Aorta (tissue), 5 donors: ENCODE data around the gene KRTAP10-1. TPM values are rescaled to one million over a fixed set of nuclear protein-coding genes. Genes with fewer than 3 reads are reported as not detected.

Experiments used
- ATAC-seq: fragments of 200-7000 bp; cut with Tn5 transposase; one replicate; pipeline ENCODE4 v1.9.1; 2022; ENCODE audit warnings: moderate library complexity; ENCODE audit not compliant: low FRiP score
- DNase-seq, 2 donors: peaks; one replicate each; pipeline ENCODE4 v3.0.0-alpha.2; 2020
- H3K27ac ChIP-seq, 2 donors: one replicate each; pipeline ENCODE4 v1.5.1; 2013; ENCODE audit warnings: low read length in 2 of 2, mild to moderate bottlenecking in 2 of 2, moderate library complexity in 2 of 2, control low read depth in 1 of 2, inconsistent platforms in 1 of 2, low read depth in 1 of 2
- H3K27me3 ChIP-seq, 2 donors: one replicate each; pipeline ENCODE4 v1.6.1; 2013; ENCODE audit warnings: control low read depth in 1 of 2, low read length in 1 of 2, mild to moderate bottlenecking in 1 of 2, moderate library complexity in 1 of 2; ENCODE audit not compliant: insufficient read depth in 2 of 2, control insufficient read depth in 1 of 2
- H3K36me3 ChIP-seq, 2 donors: one replicate each; pipeline ENCODE4 v1.6.1; 2013; ENCODE audit warnings: control low read depth in 1 of 2, low read length in 1 of 2, mild to moderate bottlenecking in 1 of 2; ENCODE audit not compliant: insufficient read depth in 2 of 2, control insufficient read depth in 1 of 2
- H3K4me1 ChIP-seq, 2 donors: one replicate each; pipeline ENCODE4 v1.6.1; 2013; ENCODE audit warnings: low read length in 2 of 2, control low read depth in 1 of 2, mild to moderate bottlenecking in 1 of 2, moderate library complexity in 1 of 2; ENCODE audit not compliant: insufficient read depth in 2 of 2, control insufficient read depth in 1 of 2
- H3K4me3 ChIP-seq, 2 donors: one replicate each; pipeline ENCODE4 v1.5.1; 2013; ENCODE audit warnings: low read length in 2 of 2, control low read depth in 1 of 2, mild to moderate bottlenecking in 1 of 2
- H3K9me3 ChIP-seq: one replicate; pipeline ENCODE4 v1.6.1; 2013; ENCODE audit warnings: mild to moderate bottlenecking, low read length; ENCODE audit not compliant: control insufficient read depth
- WGBS, 2 donors: extraction: QIAGEN DNeasy Blood & Tissue Kit; methylation state at CpG; one replicate each; pipeline ENCODE4 v1.1.7; 2013; 5-methylcytosine and 5-hydroxymethylcytosine counted together
- intact Hi-C, 2 donors: fragments of 100-400 bp; cut with DNase I; formaldehyde crosslinking; loops; one replicate each; pipeline versions ENCODE4 v1.14.2 to v1.15.0; 2022
- polyA plus RNA-seq, 2 donors: library from polyadenylated mRNA; stranded (reverse); fragments of 200-250 nt; gene quantifications; one replicate each; pipeline ENCODE4 v1.2.3, GENCODE V29; 2013
- total RNA-seq, 2 donors: library from RNA; stranded (reverse); fragmentation: NEBNext Ultra II Directional; extraction: Animal tissue kit (Norgen Biotek cat#: 25700); gene quantifications; one replicate each; pipeline ENCODE4 v1.2.1, GENCODE V29; 2021
- donor health status: healthy with polysubstance abuse.
- donor health status: Bipolar disorder and iron deficiency.
- donor health status: DM: no; HTN: no; CAD: no.
- donor health status: DM: no; HTN: no; CAD: no.
- donor health status: DM: yes; HTN: yes; CAD: no.

KRTAP10-1 gene
- total and polyA plus RNA-seq, 4 donors = not detected

GRCh38 chr21:44521301-44521927, 18.6 kb downstream of the KRTAP10-1 start:
- H3K4me3 ChIP-seq = no peak overlapping the region
- H3K27ac ChIP-seq = no peak overlapping the region
- intact Hi-C loops = no loop called here
- H3K9me3 ChIP-seq = no peaks in the 10 kb centered on the region
- H3K27me3 ChIP-seq = no peaks in the 10 kb centered on the region
- no peaks in the 10 kb centered on the region for H3K36me3 ChIP-seq
- H3K4me1 ChIP-seq = no peaks in the 10 kb centered on the region
- DNase-seq = peak in 1 of 2 donors; percentile 62
- 88 to 90% methylated on average over 22 of the region's 22 CpGs for WGBS, 2 donors
- ATAC-seq = no peak

- Histone ChIP-seq H3K4me3 (no peak overlapping the region), H3K27me3 (no peaks in the 10 kb centered on the region), H3K36me3 (no peaks in the 10 kb centered on the region), H3K4me1 (no peaks in the 10 kb centered on the region), H3K9me3 (no peaks in the 10 kb centered on the region), H3K27ac (no peak overlapping the region)
- ATAC-seq = no peak
- 83 to 84% methylated on average over 31 of the region's 31 CpGs for WGBS, 2 donors
- intact Hi-C loops = no loop called here
- DNase-seq = peak; percentile 40 to 50
These were observed 19.4 kb downstream of the KRTAP10-1 start for GRCh38 chr21:44520326-44521300.

- no peak overlapping the region for H3K4me3 ChIP-seq
- DNase-seq (peak in 1 of 2 donors; percentile 24), ATAC-seq (no peak)
- 94 to 96% methylated on average over 28 of the region's 28 CpGs for whole genome bisulfite sequencing, 2 donors
- H3K4me1 ChIP-seq = no peaks in the 10 kb centered on the region
- no peak overlapping the region for H3K27ac ChIP-seq
- H3K36me3 ChIP-seq = no peaks in the 10 kb centered on the region
- no peaks in the 10 kb centered on the region for H3K9me3 ChIP-seq
- intact Hi-C loops = loop anchor here in 1 of 2 donors (10.0 kb wide), 1 partner anchor 275 kb away; no protein-coding TSS in a partner anchor
- H3K27me3 ChIP-seq = no peaks in the 10 kb centered on the region
These were observed 20.4 kb downstream of the KRTAP10-1 start for GRCh38 chr21:44519346-44520325.

GRCh38 chr21:44518686-44519085, 21.3 kb downstream of the KRTAP10-1 start:
- Histone ChIP-seq H3K4me3 (no peak overlapping the region), H3K9me3 (no peaks in the 10 kb centered on the region), H3K36me3 (no peaks in the 10 kb centered on the region), H3K27me3 (no peaks in the 10 kb centered on the region), H3K4me1 (no peaks in the 10 kb centered on the region), H3K27ac (no peak overlapping the region)
- intact Hi-C loops = loop anchor here in 1 of 2 donors (10.0 kb wide), 1 partner anchor 276 kb away; no protein-coding TSS in a partner anchor
- WGBS, 2 donors = 66 to 68% methylated on average over 12 of the region's 12 CpGs
- DNase-seq (peak in 1 of 2 donors; percentile 25), ATAC-seq (no peak)

DNA sequence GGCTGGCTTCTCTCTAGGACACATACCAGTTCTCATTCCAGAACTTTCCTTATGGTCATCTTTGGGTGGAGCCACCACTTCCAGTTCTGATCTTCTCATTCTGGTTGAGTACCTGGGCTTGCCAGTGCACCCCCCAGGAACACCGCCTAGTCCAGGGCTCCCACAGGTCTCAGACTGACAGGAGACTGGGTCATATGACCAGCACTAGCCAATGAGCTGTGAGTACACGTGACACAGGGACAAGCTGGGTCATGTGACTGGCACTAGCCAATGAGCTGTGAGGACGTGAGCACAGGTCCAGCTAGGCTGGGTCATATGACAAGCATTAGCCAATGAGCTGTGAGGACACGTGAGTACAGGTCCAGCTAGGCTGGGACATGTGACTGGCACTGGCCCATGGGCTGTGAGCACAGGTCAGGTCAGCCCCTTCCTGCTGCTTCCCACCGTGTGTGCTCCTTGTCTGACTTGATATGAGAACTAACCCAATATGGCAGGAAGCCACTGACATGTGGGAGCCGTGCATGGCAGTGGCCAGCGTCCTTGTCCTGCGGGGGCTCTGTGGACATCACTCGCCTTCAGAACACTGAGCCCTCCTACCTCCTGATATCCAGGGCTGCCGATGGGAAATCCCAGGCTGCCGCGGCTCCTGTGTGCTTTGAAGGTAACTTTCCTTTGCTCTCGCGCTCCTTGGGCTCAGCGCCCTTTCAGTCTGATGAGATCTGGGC, 22.7 kb downstream of the KRTAP10-1 start:
- ATAC-seq (no peak), DNase-seq (peak in 1 of 2 donors; percentile 32)
- Histone ChIP-seq H3K27ac (no peak overlapping the region), H3K36me3 (no peaks in the 10 kb centered on the region), H3K27me3 (no peaks in the 10 kb centered on the region), H3K9me3 (no peaks in the 10 kb centered on the region), H3K4me3 (no peak overlapping the region), H3K4me1 (no peaks in the 10 kb centered on the region)
- WGBS, 2 donors = 81 to 84% methylated on average over 15 of the region's 15 CpGs
- intact Hi-C loops = loop anchor here in 1 of 2 donors (10.0 kb wide), 1 partner anchor 277 kb away; no protein-coding TSS in a partner anchor

GRCh38 chr21:44516828-44517174, 23.2 kb downstream of the KRTAP10-1 start:
- ATAC-seq (no peak), DNase-seq (peak in 1 of 2 donors; percentile 15)
- H3K27ac ChIP-seq = no peak overlapping the region
- intact Hi-C loops = loop anchor here in 1 of 2 donors (10.0 kb wide), 1 partner anchor 278 kb away; no protein-coding TSS in a partner anchor
- no peak overlapping the region for H3K4me3 ChIP-seq
- no peaks in the 10 kb centered on the region for H3K36me3 ChIP-seq
- no peaks in the 10 kb centered on the region for H3K27me3 ChIP-seq
- H3K9me3 ChIP-seq = no peaks in the 10 kb centered on the region
- WGBS, 2 donors = 90 to 91% methylated on average over 10 of the region's 10 CpGs
- H3K4me1 ChIP-seq = no peaks in the 10 kb centered on the region

- DNase-seq = no peak
- no peak for ATAC-seq
- H3K27me3 ChIP-seq = no peaks in the 10 kb centered on the region
- intact Hi-C loops = loop anchor here in 1 of 2 donors (10.0 kb wide), 1 partner anchor 278 kb away; no protein-coding TSS in a partner anchor
- H3K27ac ChIP-seq = no peak overlapping the region
- H3K4me3 ChIP-seq = no peak overlapping the region
- H3K9me3 ChIP-seq = no peaks in the 10 kb centered on the region
- 89 to 90% methylated on average over 13 of the region's 13 CpGs for WGBS, 2 donors
- no peaks in the 10 kb centered on the region for H3K4me1 ChIP-seq
- no peaks in the 10 kb centered on the region for H3K36me3 ChIP-seq
These were observed 23.7 kb downstream of the KRTAP10-1 start for GRCh38 chr21:44516342-44516741.
